Fibroblast of the aortic adventitia (primary cell): ENCODE measurements around the gene ARHGEF10L. TPM values are rescaled to one million over a fixed set of nuclear protein-coding genes. Genes with fewer than 3 reads are reported as not detected.

Experiments used
- DNase-seq: peaks from one replicate; pipeline ENCODE4 v3.0.0-alpha.2; 2010; ENCODE audit warnings: low read depth
- H3K4me3 ChIP-seq: 2 replicates; pipeline ENCODE4 v1.5.1; 2011; ENCODE audit warnings: low read depth, mild to moderate bottlenecking, control low read depth, low read length, moderate library complexity
- total RNA-seq: library from RNA; depleted of rRNA; stranded (reverse); fragments of >200 nt; gene quantifications from 2 replicates; pipeline ENCODE4 v1.2.3, GENCODE V29; 2012; ENCODE audit warnings: low replicate concordance
- TF ChIP-seq, protein P1 (sequence below): IDR thresholded peaks from 2 replicates; pipeline ENCODE4 v1.5.1; 2011; ENCODE audit warnings: mild to moderate bottlenecking, low read length, control low read depth, inconsistent platforms; ENCODE audit not compliant: insufficient read depth

The ARHGEF10L gene
- total RNA-seq, 1 donor = 23.9 TPM

DNA sequence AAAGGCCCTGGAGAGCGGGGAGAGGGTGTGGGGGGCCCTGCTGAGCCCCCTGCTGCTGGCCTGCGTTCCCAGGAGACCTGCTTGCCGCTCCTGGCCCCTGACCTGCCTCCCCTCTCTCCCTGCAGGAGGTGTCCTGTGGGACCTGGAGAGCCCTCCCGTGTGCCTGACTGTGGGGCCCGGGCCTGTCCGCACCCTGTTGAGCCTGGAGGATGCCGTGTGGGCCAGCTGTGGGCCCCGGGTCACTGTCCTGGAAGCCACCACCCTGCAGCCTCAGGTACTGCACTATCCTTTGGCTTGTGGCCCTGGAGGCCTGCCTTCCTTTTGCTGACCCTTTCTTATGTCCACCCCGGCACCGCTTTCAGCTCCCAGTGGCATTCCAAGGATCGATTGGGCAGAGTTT lies 124.8 kb downstream of the ARHGEF10L start:
- no peak overlapping the region for H3K4me3 ChIP-seq
- no peak for DNase-seq
- TF ChIP-seq, protein P1, sequence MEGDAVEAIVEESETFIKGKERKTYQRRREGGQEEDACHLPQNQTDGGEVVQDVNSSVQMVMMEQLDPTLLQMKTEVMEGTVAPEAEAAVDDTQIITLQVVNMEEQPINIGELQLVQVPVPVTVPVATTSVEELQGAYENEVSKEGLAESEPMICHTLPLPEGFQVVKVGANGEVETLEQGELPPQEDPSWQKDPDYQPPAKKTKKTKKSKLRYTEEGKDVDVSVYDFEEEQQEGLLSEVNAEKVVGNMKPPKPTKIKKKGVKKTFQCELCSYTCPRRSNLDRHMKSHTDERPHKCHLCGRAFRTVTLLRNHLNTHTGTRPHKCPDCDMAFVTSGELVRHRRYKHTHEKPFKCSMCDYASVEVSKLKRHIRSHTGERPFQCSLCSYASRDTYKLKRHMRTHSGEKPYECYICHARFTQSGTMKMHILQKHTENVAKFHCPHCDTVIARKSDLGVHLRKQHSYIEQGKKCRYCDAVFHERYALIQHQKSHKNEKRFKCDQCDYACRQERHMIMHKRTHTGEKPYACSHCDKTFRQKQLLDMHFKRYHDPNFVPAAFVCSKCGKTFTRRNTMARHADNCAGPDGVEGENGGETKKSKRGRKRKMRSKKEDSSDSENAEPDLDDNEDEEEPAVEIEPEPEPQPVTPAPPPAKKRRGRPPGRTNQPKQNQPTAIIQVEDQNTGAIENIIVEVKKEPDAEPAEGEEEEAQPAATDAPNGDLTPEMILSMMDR = no peak

- TF ChIP-seq, protein P1 = no peak
- no peak overlapping the region for H3K4me3 ChIP-seq
- DNase-seq = no peak
Measured at GRCh38 chr1:17665054-17665453, 125.6 kb downstream of the ARHGEF10L start.

GRCh38 chr1:17665950-17666720 lies 126.6 kb downstream of the ARHGEF10L start:
- TF ChIP-seq, protein P1 = no peak
- DNase-seq = no peak
- no peak overlapping the region for H3K4me3 ChIP-seq

- DNase-seq = no peak
- no peak overlapping the region for H3K4me3 ChIP-seq
- TF ChIP-seq, protein P1 = no peak
Measured at GRCh38 chr1:17667641-17668040, 128.1 kb downstream of the ARHGEF10L start.

- no peak for DNase-seq
- TF ChIP-seq, protein P1 = no peak
- H3K4me3 ChIP-seq = no peak overlapping the region
Measured at GRCh38 chr1:17668195-17668594, 128.7 kb downstream of the ARHGEF10L start.

DNA sequence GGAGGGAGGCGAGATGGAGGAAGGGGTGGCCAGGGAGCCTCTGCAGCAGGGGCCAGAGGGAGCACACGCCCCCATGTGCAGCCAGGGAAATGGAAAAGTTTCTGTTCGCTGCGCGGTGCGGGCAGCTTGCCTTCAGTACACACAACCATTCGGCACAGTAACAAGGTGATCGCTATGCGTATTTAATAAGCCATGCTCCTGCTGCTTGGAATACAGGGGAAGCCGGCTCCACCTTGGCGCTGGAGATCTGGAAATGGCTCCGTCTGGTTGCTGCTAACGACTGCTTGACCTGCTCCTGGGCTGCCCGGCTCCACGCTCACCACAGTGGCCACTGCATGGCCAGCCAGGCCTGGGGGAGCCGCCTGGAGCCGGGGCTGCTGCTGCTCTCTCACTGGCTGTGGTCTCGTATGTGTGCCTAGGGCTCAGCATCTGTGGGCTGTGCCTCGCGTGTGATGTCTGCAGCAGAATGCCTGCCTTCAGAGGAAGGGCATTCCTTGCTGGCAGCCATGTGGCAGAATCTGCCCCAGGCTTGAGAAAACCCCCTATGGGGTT lies 129.2 kb downstream of the ARHGEF10L start:
- DNase-seq = no peak
- H3K4me3 ChIP-seq = no peak overlapping the region
- TF ChIP-seq, protein P1 = no peak
